ENCODE measurements around the gene SLC25A25.

SLC25A25 gene

DNA sequence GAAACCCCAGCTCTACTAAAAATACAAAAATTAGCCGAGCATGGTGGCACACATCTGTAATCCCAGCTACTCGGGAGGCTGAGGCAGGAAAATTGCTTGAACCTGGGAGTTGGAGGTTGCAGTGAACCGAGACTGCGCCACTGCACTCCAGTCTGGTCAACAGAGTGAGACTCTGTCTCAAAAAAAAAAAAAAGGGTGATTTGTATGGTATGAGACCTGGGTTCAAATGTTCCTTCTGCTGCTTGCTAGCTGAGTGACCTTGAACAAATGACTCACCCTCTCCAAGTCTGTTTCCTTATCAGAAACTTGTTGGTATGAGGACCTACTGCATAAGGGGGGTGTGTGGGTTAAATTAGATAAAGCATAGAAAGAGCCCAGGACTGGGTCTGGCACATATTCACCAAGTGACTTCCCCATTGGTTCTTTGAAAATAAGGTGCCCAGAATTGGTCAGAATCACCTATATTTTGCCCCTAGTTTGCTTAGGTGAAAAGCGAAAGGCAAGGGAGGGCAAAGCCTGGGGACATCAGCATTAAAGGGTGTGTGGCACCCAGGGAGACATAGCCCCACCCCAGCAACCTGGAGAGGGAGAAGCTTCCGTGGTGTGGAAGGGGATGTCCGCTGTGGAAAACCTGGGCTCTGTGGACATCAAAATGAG is 9.9 kb downstream of the SLC25A25 start:
- DNase-seq, result no peak

DNA sequence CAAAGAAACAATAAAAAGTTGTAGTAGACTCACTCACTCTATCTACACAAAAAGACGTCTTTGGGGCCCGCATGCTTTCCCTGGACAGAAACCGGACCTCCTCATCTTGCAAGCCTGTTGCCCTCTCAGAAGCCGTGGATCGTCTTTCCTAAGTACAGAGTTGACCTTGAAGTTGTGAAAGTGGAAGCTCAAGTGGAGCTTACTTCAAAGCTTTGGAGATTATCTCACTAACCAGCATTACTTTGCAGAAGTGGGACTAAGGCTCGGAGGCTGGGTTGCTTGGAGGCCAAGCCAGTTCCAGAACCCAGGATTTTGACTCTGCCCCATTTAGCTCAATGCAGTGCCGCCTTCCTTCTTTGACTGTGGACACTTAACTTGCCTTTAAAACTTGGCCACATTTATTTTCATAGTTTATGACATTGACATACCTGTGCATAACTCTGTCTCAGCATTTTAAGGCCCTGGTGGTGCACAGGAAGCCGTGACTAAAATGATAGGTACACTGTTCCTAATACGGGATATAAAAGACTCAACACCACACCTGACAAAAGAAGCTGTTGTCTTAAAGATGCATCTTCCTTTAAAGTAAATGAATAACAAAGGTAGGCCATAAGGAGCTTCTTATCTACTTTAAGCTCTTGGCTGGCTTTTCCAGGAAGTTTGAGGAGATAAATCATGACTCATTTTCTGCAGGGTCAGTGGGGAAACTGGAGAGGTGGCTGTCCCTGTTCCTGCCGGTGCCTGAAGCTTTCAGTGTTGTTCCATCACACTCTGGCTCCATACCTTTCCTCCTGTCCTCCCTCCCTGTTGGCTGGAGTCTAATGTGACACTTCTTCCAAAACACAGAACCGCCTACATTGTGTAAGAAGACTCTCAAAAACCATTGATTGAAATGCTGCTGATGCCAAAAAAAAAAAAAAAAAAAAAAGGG is 10.7 kb downstream of the SLC25A25 start:
- DNase-seq, result no peak

DNA sequence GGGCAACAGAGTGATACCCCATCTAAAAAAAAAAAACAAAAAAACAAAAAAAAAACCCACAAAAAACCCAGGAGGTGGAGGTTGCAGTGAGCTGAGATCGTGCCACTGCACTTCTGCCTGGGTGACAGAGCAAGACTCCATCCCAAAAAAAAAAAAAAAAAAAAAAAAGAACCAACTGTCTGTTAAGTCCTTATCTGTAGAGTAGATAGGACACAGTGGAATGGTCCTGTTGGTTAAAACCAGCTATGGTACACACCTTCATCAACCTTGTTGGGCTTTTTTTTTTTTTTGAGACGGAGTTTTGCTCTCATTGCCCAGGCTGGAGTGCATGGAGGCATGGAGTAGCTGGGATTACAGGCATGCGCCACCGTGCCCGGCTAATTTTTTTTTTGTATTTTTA is 12.2 kb downstream of the SLC25A25 start:
- DNase-seq, result no peak

DNA sequence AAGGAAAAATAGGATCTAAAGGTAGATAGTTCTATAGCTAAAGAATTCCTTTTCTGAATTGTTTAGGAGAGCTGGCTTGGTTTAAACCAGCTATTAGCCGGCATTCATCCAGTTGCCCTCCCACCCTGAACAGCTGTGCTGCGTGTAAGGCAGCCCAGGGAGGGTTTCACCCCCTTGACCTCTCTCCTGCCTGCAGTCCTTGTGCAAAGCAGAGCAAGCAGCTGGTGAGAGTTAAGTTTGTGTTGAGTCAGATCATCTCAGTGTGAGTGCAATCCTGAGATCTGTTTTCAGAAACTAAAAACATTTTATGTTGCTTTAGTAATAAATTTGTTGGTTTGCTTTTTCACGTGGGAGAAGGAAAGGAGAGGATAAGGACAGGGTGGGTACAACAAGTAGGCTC is 13.0 kb downstream of the SLC25A25 start:
- no peak for DNase-seq

DNA sequence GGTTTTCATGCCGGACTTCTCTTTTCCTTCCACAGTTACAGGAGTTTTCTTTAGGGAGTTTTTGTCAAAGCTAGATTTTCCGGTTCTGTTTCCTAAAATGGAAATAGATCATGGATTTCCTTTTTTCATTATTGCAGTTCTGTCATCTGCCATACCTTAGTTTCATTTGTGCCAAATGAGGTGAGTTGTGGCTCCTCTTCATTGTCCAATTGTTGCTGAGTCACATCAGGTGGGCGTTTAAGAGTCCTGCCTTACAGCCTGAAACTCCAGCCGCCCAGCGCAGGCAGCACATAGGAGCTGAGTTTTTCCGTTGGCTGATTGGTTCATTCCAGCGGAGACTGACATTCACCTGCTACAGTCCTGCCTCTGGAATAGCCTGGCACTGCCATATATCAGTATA is 14.1 kb downstream of the SLC25A25 start:
- DNase-seq, result no peak

DNA sequence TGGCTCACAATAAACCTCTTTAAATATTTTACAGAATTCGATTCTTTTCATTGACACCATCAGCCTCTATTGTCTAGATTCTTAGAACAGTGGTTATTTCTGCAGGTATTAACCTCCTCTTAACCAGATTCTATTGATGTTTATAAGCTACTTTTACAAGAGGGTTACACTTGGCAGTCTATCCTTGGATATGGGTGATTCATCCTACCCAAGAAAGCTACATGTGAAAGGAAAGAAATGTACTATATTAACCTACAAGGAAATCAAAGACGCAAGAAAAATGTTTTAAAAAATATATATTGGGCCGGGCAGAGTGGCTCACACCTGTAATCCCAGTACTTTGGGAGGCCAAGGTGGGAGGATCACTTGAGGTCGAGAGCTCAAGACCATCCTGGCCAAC is 16.7 kb downstream of the SLC25A25 start:
- no peak for DNase-seq

DNA sequence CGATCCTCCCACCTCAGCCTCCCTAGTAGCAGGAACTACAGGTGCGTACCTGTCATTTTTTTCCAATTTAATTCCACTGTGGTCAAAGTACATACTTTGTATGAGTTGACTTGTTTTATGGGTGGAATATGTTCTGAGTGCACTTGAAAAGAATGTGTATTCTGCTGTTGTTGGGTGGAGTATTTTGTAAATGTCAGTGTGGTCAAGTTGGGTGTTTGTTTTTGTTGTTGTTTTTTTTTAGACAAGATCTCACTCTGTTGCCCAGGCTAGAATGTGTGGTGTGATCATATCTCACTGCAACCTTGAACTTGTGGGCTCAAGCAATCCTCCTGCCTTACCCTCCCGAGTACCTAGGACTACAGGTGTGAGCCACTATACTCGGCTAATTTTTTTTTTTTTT is 17.9 kb downstream of the SLC25A25 start:
- no peak for DNase-seq

DNA sequence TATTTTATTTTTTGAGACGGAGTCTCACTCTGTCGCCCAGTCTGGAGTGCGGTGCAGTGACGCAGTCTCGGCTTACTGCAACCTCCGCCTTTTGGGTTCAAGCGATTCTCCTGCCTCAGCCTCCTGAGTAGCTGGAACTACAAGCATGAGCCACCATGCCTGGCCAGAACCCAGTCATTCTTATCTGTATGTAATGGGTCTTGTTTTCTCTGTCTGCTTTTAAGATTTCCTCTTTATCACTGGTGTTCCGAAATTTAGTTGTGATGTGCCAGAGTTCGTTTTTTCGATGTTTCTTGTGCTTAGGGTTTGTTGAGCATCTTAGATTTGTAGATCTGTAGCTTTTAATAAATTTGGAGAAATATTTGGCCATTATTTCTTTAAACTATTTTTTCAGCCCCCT is 19.2 kb downstream of the SLC25A25 start:
- no peak for DNase-seq

DNA sequence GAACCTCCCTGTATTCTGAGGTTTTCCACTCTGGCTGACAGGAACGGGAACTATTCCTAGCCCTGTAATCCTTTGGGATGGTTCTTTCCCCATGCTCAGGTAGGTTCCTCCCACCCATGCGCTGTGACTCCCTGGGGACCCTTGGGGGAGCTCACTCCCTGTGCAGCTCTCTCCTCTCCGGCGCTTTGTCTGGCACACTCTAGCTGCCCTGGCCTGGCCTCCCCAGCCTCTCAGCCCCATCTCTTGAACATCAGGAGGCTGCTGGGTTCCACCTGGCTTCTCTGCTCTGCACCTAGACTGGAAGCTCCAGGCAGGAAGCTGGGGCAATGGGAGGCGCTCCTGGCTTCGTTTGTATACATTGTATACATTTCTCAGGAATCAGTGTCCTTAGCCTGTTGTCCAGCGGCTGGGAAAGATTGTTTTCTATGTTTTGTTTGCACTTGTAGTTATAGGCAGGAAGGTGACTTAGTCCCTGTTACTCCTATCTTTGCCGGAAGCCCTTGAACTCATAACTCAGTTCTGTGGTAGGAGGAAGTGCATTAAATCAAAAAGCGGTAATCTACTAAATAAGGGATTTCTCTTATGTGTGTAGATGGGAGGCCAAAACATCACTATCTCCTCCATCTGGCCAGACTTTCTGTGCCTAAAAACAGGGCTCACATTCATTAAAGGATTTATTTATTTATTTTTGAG is 20.4 kb downstream of the SLC25A25 start:
- no peak for DNase-seq

DNA sequence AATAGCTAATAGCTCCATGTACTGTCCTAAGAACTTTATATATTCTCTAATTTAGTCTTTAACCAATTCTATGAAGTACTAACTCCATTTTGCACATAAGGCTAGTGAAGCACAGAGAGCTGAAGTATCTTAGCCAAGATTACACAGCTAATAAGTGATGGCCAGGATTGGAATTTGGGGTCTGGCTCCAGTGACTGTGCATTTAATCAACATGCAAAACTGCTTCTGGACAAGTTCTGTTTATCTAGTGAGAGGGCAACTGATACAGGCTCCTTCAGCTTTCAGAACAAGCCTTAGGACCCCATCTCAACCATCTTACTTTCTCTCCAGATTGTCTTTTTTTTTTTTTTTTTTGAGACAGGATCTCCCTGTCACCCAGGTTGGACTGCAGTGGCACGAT is 21.3 kb downstream of the SLC25A25 start:
- no peak for DNase-seq

DNA sequence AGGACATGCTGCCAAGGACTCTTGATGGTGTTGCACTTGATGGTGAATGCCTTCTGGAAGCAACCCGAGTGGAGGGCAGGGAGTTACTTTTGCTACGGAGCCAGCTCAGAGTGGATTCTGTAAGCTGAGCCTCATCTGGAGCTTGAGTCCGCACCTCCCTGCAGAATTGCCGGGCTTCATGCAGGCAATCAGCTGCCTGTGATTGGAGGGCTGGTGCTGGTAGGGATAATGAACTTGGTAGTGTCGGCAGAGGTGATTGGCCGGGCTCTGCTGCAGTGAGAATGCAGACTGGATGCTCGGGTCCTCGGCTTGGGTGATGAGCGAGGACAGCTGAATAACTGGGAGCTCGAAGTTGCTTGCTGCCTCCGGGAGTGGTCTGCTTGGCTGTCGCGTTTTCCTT is 23.1 kb downstream of the SLC25A25 start:
- DNase-seq, result no peak

DNA sequence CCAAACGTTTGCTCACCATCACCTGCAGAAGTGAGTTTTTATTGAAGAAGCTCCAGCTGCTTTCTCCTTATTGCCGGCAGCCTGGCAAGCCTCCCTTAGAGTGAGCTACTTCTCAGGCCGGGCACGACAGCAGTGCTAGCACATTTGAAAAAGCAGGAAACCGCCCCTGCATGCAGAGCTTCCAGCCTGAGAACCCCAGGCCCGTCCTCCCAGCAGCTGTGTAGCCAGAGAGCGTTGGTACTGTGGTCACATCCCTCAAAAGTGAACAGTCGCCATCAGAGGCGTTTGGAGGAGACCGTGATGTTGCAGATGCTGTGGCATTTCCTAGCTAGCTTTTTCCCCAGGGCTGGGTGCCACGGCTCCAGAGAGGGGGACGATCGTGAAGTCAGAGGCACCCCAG is 23.5 kb downstream of the SLC25A25 start:
- DNase-seq, result no peak

DNA sequence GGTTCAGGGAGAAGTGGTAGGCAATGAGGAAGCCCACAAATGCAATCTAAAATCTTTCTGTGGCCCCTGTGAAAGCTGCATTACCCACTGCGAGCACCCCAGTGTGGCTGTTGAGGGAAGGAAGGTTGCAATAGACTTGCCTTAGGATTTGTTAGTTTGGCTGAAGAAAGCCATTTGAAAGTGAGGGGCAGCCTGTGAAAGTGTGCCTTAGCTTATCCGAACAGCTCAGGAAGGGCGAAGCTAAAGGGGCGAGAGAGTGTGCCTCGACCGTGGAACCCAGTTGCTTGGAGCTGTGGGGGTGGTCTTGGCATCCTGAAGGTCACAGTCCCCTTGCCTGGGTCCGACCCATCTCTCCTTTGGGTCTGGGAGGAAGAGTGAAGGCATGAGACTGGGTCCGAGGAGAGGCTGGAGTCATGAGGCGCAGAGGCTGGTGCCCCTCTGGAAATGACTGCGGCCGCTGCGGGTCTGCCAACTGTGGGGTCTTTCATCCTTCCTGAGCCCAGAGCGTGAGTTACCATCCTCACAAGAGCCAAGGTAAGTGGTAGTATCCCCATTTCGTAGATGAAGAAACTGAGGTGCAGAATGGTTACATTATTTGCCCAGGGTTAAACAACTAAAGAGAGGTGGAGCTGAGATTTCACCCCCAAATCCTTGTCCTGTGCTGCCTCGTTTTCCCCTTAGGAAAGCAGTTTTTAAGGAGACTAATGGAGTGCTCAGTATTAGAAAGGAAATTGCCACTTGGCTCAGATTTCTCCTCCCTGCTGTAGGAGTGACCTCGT is 24.4 kb downstream of the SLC25A25 start:
- DNase-seq, result no peak

DNA sequence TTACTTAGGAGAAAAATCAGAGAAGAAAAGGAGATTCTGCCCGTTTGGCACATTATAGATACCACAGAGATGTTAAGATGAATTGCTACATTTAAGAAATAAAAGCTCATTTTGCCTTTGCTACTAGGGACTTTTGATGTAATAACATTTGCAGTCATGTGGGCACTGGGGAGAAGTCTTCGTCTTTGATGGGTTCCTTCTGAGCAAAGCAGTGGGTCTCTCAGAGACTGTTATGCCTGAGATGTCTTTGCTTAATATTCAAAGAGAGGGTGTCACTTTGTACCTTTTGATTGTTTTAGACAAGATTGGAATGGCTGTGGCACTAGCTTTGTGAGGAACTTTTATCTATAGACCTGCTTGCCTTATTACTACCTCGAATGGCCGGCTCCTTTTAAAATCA is 25.0 kb downstream of the SLC25A25 start:
- no peak for DNase-seq

DNA sequence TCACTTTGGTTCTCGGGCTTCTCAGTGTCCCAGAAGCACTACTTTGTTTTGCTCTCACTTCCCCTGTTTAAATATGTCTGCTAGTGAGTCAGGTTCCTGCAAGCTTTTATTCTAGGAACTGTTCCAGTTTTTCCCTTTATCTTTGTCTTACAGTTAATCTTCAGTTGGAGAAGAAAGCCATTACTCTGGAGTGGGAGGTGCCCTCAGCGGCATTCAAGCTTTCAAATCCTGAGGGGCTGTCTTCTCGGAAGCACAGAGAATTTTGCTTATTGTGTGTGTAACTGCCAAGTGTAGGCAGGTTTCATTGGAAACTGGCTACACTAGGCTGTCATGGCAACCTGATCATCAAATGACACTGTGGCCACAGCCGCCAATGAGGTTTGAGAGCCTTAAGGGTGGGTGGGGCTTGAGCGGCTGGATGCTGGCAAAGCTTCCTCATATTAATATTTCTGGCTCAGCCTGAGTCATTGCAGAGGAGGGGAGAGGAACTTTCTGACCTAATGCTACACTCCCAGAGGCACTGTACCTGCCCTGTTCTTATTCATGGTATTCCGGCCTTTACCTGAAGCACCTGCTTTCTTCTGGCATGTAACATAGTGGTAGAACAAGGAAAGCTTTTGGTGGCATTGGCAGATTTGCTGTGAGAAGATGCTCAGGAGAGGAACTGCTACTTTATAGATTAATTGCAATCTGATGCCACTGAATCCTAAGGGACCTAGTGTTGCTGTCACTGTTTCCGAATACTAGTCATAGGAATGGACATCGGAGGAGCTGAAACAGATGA is 26.3 kb downstream of the SLC25A25 start:
- DNase-seq, result peak; percentile 60

DNA sequence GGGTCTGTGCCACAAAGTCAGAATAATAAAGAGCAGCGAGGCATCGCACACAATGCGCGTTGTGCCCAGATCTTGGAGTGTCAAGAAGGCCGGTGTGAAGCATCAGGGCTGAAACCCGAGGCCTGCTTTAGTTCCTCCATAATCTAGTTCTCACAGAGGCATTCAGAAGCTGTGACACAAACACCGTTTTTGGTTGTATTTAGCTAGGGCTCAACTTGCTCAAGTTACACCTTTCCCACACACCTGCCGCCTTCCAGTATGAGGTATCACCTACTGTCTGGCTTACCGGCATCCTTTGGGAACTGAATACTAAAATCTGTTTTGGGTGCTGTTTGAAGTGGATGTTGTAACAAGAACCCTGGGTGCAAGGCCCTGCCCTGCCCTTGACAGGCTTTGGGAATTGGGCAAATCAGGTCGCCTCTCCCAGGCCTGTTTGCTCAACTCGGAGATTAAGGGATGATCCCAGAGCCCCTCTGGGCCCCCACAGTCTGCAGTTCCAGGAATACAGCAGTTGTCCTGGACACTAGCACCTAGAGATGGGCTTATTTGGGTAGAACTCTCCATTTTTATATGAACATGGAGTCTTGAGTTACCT is 27.0 kb downstream of the SLC25A25 start:
- no peak for DNase-seq

DNA sequence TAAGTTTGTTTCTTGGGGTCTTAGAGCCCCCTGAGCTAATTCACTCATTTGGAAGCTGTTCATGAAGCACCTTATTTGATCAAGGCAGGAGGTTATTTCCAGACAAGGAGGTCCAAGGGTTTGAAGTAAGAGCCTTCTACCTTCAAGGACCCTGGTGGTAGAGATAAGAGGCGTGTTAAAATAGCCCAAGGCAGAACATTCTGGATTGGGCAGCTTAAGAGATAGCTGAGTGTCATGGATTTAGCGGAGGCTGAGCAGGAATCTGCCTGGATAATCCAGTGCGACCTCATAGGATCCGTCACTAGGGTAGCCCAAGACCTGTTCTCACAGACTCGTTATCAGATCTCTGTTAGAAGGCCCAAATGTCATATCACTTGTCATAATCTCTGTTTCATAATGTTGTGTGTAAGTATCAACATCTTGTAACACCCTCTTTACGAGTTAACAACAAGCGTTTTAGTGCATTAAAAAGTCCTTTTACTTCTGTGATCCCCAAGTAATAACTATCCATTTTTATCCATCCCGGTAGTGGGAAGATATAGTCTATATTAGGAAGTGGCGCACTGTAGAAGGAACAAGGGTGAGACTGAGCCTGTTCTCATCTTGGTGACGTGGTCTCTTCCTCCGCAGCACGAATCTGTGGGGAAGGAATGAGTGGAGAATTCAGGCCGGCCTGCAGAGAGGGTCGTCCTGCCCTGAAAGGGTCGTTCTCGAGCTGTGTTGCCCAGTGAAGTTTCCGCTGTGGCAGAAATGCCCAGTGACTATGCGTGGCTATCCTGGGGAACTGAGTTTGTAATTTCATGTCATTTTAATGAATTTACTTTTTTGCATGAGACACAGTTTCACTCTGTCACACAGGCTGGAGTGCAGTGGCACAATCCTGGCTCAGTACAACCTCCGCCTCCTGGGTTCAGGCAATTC is 28.8 kb downstream of the SLC25A25 start:
- DNase-seq, result no peak

DNA sequence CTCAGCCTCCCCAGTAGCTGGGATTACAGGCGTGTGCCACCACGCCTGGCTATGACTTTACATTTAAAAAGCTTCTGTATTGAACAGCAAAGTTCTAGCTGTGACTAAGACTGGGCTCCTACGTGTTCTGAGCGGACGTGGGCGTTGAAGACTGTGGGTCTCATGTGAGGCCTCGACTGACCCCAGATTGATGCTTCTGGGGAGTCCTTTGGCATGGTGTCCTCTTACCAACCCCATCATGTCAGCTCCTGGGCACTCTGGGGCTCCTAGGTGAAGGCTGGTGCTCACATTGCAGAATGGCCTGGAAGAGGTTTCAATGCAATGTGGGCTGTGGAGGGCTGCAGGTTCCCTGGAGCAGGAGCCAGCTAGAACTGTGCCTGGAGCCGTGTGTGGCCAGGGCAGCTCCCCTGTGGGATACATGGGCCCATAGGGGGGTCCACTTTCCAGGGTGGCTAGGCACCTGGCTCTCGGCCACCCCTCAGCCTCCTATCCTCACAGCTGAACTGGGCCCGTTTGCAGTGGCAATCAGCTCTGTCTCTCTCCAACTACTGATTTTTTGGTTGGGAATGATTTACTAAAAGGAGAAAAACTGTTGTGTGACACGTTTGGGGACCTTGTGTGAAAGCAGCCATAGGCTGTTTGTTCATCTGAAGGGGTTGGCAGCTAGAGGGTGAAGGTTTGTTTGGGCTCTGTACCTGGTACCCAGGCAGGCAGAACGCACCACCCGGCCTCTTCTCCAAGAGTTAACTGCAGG is 29.7 kb downstream of the SLC25A25 start:
- no peak for DNase-seq

DNA sequence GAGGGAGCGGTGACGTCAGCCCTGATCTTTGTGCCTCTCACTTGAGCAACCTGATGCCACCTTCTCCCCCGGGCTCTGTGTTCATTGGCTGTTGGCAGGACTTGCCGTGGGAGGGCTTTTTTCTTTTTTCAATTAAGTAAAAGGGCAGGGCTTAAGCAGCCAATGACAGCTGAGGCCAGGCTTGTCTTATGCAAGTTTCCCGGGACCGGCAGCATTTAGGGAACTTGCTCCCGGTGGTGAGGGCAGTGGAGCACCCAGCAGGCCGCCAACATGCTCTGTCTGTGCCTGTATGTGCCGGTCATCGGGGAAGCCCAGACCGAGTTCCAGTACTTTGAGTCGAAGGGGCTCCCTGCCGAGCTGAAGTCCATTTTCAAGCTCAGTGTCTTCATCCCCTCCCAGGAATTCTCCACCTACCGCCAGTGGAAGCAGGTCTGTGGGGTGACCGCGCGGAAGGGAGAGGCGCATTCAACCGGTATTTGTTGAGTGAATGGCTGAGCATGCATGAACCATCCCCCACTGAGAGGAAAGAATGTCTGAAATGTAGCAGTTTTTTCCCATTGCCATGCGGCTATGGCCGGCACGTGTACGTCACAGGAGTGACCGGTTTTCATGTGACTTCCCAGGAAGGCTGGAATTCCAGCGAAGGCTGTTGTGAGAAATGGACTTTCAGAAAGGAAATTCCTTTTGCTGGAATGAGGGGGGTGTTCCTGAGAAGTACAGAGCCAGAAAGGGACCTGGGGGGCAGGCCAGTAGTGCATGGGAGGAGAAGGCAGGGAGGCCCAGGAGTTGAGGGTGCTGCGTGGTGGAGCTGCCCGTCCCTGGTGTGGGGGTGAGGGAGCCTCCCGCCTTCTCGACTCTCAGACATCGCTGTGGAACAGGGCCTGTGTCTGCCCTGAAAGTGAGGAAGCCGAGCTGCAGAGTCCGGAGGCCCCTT is 30.5 kb downstream of the SLC25A25 start:
- peak; percentile 51 for DNase-seq
